Measurements from ENCODE around the gene ZNF668.
A peak's percentile ranks its signal among the peaks of the same experiment; 100 is the strongest.

ZNF668 gene

DNA sequence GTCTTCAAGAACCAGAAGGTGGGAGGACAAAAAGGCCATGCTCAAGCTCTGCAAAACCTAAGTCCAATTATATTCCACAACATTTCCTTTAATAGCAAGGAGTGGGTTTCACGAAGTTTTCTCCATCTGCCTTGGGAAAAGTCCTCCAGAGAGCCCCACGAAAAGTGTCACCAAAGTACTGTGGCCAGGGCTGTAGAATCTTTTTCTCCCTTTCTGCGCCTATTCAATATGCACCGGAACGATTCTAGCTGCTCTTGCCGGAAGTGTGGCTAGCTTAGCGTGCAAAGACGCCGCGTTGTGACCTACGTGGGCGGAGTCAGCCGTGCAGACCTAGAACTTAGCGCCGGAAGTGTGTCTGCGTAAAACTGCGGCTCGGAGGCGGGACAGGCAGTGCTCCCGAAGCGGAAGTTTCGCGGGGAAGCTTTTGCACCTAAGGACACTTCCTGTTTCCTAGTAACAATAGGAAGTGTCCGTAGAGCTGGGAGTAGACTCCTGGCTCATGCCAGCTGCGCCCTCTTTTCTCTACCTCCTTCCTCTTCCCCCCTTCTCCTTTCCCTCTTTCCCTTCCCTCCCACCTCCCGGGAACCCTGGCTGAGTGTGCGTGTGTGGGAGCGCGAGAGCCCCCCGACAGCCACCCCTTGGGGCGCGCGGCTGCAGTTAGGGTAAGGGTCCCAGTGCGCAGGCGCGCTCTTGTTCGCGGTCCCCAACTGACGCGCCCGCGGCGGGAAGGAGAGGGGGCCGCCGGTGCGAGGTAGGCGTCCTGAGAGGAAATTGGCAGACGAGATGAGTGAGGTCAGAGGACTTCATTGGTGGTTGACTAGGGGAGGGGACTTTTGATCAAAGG lies at the start of gene ZNF668, which contains the start of gene ZNF646:
Gene ZNF668 (minus strand): TSS at position 271 of the 844 bp plus-strand sequence. CDS start 9,781 bp downstream, outside the sequence.
Gene ZNF646 (plus strand): TSS at position 453 of the 844 bp plus-strand sequence. CDS start 1,903 bp downstream, outside the sequence.
- peak; percentile 95 to 98 for DNase-seq (ENCODE audit: low read depth in 2 of 2)

GRCh38 chr16:31120129-31120528 lies 46.1 kb upstream of the ZNF668 start:
- DNase-seq (ENCODE audit: low read depth in 2 of 2) = no peak

DNA sequence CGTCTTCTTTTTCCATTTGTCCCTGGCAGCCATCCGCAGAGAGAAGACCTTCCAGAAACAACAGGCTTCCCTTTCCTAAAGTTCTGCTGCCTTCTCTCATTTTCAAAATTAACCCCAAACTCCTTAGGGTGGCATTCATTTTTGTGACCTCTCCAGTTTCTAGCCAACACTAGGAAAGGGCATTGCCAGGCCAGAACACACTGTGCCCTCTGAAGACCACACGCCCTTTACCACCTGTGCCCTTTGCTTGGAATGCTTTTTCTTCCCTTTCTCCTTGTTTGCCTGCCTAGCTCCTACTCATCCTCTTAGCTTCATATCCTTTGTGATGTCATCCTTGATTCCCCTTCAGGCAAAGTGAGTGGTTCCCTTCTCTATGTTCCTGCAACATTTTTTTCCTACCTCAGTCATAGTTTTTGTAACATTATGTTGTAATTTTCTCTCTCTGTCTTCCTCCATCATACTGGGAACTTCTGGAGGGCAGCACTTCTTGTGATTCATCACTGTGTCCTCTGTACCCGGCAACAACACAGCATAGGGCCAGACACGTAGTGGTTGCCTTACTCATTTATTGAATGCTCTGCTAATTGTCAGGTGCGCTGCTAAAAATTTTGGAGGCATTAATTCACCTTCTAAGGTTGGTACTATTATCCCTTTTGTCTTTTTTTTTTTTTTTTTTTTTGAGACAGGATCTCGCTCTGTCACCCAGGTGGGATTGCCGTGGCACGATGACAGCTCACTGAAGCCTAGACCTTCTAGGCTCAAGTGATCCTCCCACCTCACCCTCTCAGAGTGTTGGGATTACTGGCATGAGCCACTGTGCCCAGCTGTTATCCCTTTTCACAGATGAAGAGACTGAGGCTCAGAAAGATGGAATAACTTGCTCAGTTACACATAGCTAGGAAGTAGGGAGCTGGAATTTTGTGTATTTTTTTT lies 44.4 kb upstream of the ZNF668 start:
- DNase-seq (ENCODE audit: low read depth in 2 of 2) = no peak

DNA sequence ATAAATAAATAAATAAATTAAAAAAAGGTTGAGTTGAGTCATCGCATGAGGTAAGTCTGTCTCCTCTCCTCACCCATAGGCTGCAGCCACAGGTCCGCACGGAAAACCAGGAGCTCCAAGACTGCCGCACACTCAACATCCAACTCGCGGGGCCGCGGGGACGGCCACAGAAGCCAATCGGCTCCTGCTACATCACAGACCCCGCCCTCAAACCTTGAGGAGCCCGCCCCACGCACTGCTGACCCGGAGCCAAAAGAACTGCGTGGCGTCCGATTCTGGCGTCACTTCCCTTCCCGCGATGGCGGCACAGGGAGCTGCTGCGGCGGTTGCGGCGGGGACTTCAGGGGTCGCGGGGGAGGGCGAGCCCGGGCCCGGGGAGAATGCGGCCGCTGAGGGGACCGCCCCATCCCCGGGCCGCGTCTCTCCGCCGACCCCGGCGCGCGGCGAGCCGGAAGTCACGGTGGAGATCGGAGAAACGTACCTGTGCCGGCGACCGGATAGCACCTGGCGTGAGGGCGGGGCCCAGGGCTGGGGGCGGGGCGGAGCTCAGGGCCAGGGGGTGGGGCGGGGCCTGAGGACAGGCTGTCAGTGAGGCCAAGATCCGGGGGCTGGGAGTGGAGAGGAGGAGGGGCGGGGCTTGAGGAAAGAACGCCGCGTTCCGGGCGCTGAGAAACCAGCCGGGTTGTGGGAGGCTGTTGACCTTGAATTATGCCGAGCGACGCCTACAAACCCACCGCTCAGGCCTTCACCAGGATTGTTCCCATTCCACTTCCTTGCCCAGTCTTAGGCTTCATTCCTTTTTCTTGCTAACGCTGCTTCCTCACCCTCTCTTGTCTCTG lies 43.6 kb upstream of the ZNF668 start, which contains the start of gene KAT8:
Gene KAT8 (plus strand): TSS at position 281 of the 839 bp plus-strand sequence. CDS start 18 bp downstream, at position 299.
- DNase-seq (ENCODE audit: low read depth in 2 of 2) = peak; percentile 93 to 97

DNA sequence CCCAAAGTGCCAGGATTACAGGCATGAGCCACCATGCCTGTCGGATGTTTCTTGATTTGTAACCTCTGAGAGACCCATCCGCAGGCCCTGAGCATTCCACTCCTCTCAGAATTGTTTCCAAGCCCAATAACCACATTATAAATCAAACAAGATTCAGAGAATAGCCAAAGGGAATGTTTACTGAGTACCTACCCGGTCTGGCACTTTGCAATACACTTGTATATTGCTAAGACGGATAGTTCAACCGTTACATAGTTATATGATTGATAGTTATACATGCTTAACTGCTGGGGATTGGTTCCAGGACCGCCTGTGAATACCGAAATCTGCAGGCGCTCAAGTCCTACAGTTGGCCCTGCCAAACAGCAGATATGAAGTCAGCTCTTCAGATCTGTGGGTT lies 40.4 kb upstream of the ZNF668 start:
- DNase-seq (ENCODE audit: low read depth in 2 of 2) = no peak

GRCh38 chr16:31113121-31114120 lies 39.4 kb upstream of the ZNF668 start:
- no peak for DNase-seq (ENCODE audit: low read depth in 2 of 2)

DNA sequence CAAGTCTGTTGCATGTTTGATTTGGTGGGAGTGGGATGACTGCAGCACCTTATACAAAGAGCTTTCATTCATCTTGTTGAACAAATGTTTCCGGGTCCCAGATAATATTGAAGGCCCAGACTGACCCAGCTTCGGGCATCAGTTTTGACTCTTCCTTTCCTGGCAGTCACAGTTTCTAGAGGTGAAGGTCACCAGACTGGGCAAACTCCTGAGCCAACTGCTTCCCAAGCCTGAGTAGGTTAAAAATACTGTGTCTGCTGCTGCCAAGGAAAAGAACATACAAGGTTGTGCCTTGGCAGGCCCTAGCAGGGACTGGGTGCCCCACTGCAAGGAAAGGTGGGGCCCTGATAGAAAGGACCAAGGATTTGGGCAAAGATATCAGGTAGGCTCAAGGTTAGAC lies 38.7 kb upstream of the ZNF668 start:
- no peak for DNase-seq (ENCODE audit: low read depth in 2 of 2)

GRCh38 chr16:31111881-31112466 lies 37.9 kb upstream of the ZNF668 start:
- no peak for DNase-seq (ENCODE audit: low read depth in 2 of 2)

DNA sequence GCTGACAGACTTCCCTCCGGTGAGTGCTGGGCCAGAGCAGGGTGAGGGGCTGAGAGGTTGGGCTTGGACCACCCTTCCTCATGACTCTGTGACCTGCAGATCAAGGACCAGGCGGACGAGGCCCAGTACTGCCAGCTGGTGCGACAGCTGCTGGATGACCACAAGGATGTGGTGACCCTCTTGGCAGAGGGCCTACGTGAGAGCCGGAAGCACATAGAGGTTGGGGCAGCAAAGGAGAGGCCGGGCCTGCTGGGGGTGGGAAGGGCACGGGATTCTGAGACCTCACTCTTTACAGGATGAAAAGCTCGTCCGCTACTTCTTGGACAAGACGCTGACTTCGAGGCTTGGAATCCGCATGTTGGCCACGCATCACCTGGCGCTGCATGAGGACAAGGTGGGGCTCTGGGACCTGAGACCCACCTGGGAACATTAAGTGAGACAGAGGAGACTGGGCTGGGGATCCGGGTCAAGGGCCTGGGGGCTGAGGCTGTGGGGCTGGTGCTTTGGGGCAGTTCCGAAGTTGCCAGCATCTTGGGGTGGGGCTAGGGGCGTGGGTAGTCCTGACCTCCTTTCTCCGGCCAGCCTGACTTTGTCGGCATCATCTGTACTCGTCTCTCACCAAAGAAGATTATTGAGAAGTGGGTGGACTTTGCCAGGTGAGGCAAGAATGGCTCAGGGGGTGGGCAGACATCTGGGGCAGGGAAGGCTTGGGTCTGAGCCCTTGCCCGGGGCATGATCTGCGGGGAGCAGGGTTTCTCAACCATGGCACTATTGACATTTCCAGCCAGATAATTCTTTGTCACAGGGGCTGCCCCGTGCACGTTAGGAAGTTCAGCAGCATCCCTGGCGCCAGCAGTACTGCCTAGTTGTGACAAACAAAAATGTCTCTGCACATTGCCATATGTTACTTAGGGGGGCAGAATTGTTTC lies 36.3 kb upstream of the ZNF668 start:
- DNase-seq (ENCODE audit: low read depth in 2 of 2) = no peak

- DNase-seq (ENCODE audit: low read depth in 2 of 2) = no peak
Observed at GRCh38 chr16:31109622-31110021, 35.6 kb upstream of the ZNF668 start.

GRCh38 chr16:31108794-31109558 lies 34.9 kb upstream of the ZNF668 start:
- no peak for DNase-seq (ENCODE audit: low read depth in 2 of 2)

- DNase-seq (ENCODE audit: low read depth in 2 of 2) = peak; percentile 32 to 49
Observed at GRCh38 chr16:31108035-31108793, 34.2 kb upstream of the ZNF668 start, which contains the start of gene BCKDK. Gene BCKDK, plus strand, starts transcription at chr16:31108386. Its CDS starts 838 bp downstream, at chr16:31109224.

GRCh38 chr16:31107465-31107867 lies 33.4 kb upstream of the ZNF668 start:
- no peak for DNase-seq (ENCODE audit: low read depth in 2 of 2)

- no peak for DNase-seq (ENCODE audit: low read depth in 2 of 2)
Observed at GRCh38 chr16:31106509-31107464, 32.7 kb upstream of the ZNF668 start.

- peak; percentile 56 to 58 for DNase-seq (ENCODE audit: low read depth in 2 of 2)
Observed at GRCh38 chr16:31105677-31106213, 31.7 kb upstream of the ZNF668 start.

All from stimulated activated CD8-positive, alpha-beta memory T cell treated with anti-CD3 and anti-CD28 coated beads, Interleukin-15, amount 100 ng/mL, for 4 hours (primary cell).